Activated CD4-positive, alpha-beta T cell treated with anti-CD3 and anti-CD28 coated beads, Interleukin-2, amount 50 U/mL, for 1 hour (primary cell): Measurements from ENCODE around the gene KY.

ENCODE experiments used
- DNase-seq: peaks from one replicate; pipeline ENCODE4 v3.0.0-alpha.2; 2020

KY gene

DNA sequence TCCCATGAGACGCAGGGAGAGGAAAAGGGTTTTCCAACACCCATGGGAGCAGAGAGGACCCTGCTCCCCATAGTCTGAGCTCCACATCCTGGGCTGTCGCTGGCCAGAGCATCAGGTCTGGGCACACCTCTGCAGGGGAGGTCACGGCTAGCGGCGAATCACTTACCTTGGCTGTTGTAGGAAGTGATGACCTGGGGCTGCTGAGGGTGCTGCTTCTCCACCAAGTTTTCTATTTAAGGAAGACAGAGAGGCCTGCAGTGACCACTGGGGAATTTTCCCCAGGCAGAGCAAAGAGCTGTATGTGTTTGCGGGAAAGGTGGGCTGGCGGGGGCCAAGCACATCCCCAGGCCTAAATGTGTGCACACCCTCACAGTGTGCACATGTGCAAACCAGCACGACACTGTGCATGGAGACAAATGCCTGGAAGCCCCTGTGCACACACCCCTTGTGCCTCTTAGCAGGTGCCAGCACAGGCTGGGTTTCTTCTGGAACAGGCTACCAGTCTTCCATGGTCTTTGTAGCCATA lies 7.6 kb downstream of the KY start:
- no peak for DNase-seq

DNA sequence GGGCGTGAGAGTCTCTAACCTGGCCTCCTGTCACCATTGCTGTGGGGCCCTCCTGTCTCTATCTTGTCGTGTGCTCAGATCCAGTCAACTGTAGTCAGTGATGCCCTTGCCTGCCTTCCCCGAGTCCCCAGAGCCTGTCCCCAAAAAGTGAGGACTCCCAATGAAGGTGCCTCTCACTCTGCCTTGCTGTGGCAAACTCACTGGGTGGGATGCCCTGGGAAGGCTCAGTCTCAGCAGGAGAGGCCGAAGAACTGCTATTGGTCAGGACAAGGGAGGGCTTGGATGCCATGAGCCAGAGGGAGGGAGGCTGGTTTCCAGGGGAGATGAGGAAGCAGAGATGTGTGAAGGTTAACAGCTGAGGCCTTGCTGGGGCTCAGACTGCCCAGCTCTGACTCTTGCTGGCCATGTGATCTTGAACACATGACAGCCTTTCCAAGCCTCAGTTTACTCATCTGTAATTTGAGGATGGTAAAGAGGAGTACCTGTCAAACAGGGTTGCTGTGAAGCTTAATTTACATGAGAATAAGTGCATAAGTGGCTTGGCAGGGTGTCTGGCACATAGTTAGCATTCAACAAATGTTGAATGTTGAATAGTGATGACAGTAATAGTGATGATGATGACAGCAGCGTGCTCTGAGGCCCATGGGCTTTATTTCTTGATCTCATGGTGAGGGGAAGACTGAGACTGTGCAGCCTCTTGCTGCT lies 8.2 kb downstream of the KY start:
- no peak for DNase-seq

DNA sequence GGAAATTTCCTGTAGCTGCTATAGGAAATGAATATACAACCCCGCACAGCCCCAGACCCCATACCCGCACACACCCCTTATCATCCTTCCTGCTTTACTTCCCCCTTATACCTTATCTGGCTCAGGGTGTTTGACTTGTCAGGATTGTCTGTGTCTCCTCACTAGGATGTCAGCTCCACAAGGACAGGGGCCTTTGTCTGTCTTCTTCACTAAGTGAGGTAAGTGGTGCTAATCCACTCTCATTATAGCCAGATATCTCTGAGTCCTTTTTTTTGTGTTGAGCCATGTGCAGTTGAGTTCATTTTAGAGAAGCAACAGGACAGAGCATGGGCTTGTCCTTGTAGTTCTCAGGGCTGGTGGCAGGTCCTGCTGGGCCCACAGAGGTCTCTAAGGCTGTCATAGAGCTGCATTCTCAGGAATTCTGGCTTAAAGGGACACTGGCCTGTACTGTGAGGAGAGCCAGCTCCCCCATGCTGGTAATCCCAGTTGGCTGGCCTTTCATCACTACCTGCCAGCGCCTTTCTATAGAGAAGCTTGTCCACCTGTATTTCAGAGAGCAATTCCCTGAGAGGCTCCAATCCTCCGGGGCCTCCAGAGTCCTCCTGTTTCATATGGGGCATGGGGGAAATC lies 9.0 kb downstream of the KY start:
- no peak for DNase-seq

DNA sequence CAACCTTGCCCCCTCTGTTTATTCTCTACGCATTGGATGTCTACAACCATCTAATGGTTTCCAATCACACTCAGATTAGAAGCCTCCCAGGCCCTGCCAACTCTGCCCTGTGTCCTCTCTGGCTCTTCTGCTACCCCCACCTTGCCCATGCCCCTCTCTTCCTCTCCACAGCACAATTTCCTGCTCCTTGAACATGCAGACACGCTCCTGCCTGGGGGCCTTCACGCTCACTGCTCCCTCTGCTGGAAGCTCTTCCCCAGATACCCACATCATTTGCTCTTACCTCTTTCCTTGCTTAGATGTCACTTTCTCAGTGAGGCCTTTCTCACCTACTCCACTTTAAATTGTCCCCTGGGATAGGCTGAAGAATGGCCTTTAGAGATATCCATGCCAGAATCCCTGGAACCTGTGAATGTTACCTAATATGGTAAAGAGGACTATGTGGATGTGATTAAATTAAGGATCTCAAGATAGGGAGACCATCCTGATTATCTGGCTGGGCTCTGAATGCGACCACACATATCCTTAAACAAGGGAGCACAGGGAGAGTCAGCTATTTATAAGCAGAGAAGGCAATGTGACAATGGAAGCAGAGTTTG lies 9.9 kb downstream of the KY start:
- DNase-seq: no peak

DNA sequence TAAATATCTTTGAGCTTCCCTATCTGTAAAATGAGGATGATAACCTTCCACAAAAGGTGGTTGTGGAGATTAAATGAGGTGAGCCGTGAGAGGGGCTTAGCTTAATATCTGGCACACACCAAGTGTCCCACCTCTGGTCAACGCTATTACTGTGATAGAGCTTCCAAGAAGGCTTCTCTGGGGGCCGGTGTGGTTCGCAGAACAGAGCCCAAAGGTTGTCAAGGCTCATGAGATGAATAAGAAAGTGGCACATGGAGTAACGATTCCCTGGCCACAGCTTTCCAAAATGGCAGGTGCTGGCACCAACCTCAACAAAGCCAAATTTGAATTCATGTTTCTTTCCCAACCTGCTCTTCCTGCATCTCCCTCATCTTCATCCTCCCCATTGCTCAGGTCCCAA lies 10.4 kb downstream of the KY start:
- DNase-seq: no peak

DNA sequence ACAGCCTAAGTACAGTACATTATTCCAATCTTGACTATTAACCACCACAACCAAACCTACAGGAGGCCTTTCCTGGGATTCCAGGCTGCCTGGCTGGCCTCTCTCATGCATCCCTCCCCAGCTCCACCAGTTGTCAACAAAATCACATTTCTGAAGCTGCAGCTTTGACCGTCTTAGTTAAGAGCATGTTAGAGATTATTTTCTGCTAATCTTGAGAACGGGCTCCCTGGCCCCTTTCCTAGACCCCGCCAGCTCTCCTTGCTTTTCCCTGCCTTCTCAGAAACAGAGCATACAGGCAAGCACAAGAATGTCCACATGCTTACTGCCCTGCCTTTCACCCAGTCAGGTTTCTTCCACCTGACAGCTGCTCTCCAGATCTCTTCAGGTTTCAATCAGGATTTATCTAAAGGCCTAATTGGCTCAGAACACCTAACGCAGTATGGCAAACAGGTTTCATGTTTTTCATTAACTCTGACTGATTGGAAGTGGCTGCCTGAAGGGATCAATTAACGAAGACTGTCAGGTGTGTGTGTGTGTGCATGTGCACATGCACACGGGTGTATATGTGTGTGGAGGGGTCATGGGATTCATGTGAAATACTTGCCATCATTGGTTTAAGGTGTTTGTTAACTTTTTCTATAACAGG lies 12.3 kb downstream of the KY start:
- DNase-seq: no peak

DNA sequence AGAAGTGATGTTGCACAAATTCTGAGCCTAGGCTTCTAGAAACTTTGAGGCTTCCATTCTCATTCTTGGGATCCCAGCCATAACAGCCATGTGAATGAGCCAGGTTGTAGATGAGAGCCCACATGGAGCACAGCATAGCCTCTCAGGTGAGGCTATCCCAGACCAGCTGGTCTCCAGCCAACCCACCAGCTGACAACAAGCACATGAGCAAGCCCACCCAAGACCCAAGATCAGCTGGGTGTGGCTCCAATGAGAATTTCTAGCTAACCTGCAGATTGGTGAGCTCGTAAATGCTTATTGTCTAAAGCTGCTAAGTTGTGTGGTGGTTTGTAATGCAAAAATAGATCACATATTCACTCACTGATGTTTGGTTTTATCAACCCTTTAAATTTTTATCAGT lies 14.4 kb downstream of the KY start:
- no peak for DNase-seq

DNA sequence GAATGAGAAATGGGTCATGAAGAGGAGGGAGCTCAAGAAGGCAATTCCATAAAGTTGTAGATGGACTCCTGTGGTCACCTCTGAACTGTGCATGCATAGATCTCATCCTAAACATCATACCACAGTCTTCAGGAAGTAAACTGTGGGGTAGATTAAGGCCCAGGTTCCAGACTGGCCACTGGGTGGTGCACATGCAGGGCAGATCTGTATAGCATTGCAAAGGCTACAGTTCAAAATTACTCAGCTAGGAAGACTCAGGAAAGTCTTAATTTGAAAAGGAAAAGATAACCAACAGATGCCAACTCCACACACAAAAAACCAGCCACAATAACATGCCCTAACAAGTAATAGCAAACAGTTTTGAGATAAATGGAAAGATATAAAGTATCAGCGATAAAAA lies 20.3 kb downstream of the KY start:
- DNase-seq: no peak

DNA sequence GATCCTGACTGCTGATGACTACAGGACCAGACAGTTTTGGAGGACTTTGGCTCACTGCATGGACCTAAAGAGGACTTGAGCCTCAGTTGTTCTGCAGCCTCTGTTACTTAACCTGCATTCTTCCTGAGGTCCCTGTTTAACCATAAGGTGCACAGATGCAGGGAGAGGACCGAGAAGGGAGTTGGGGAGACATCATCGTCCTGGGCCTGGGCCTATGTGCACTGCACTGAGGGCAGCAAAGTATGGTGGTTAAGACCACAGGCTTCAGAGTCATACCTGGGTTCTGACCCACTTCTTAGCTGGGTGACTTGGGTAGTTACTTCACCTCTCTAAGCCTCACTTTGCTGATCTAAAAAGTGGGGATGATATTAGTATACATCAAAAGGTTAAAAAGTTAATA lies 21.9 kb downstream of the KY start:
- no peak for DNase-seq

DNA sequence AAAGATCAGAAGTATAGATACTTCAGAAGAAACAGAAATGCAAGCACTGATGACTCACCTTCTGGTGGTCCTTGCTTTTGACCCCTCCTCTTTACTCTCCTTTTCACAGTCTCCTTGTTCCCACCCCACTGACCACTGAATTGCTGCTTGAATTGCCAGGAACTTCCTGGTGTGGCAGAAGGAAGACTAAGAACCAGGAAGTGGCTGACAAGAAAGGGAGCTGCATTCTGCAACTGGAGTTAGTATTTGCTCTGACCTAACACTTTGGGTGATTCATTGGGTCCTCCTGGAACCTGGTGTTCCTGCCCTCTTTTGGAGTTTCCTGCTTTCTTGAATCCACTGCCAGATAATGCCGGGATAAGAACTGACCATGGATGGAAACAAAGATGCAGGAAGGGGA lies 23.0 kb downstream of the KY start:
- DNase-seq: no peak

DNA sequence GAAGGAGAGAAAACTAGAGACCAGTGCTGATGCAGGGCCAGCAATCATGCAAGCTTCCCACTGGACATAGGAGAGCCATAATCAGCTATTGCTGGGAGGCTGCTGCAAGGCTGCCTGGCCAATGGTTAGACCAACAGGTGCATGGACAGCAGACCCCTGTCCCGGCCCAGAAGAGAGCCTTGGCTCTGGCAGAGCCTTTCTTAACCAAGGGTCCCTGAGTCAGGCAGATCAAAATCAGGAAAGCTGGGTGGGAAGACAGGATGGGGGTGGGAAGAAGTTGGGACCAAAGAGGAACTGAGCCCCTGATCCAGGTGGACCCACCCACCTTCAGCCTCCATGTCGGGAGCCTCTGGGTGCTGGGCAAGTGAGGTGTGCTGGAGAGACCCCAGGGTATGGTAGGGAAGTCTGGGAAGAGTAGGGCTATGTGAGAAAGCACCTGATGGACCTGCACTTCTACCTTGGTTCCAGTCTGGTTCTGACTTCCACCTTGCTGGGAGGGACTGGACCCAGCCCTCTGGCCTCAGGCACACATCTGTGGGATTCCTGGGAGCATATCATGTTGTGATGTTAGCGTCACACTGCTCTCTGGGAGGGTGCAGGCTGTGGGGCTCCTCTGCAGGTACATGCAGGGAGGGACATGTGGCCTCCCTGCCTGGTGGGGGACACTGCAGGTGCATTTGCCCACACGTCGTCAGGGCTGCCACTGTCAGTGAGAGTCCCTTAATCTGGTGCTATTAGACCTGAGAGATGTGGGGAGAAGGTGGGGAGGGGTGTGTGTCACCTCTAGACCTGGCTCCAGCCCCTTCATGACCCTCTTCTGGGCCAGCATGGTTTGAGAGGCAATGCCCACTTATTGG lies 24.7 kb downstream of the KY start:
- no peak for DNase-seq

DNA sequence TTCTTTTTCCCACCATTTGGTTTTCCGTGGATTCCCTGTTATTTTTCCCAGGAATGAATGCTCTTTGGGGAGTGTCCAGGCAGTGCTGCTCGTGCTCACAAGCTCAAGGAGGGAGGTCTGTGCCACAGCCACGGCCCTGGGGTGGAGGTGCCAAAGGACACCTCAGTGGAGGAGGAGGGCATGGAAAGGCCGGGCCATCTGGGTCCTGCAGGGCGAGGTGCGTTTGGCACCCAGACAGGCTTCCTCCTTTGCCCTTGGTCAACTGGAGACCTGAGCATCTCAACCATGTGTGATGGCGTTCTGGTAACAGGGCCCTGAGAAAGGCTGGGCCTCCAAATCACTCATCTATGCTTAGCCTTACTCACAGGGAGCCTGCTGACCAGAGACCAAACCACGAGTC lies 25.4 kb downstream of the KY start:
- DNase-seq: no peak

DNA sequence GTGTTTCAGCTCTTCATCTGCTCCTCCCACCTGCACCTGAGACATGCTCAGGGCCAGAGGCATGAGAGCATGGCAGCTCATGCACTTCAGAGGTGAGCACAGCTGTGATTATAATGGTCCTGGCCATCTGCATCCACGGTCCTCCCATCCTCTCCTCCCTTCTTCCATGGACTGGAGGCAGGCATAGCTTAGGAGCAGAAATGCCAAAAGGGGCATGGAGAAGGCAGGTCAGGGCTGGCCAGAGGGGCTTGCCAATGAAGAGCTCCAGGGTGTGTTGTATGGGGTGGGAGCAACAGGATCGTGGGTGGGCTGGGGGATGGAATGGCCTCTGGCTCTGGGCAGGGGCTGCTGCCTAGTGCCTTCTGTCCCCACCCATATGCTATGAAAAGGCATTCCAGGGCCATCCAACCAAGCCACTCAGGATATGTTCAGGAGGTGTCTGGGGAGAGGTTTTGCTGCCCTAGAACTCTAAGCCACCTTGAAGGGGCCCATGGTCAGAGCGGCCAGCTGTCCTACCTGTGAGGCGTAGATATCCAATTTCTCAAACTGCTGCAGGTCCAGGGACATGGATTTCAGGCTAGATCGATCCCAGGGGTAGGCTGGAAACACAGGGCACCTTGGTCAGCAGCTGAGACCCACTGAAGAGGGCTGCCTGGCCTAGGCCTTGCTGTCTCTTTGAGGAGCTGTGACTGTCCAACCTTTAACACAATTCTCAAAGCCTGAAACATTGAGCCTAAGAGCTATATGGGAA lies 26.1 kb downstream of the KY start:
- no peak for DNase-seq

DNA sequence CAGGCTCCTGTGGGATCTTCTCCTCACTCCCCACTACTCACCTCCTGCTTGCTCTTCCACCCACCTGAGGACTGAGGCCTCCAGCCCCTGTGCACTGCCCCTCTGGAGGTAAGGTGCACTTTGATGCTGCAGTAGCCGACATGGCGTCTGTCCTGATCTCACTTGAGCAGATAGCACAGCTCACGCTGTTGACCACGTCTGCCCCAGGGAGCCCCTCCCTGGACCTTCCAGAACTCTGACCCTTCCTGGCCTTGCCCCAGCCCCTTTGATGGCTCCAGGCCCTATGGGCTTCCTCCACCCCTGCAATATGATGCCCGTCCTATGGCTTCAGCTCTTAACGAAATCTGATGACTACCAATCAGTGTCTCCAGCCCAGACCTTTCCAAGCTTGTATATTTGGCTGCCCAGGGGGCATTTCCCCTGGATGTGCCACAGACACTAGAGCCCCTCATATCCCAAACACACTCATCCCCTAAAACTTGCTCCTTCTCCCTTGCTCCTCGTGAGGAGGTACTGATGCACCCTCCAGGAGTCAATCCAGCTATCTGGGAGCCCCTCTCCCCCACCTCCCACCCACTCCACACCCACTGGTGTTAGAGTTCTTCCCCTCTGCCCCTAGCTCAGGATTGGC lies 27.1 kb downstream of the KY start:
- DNase-seq: no peak

DNA sequence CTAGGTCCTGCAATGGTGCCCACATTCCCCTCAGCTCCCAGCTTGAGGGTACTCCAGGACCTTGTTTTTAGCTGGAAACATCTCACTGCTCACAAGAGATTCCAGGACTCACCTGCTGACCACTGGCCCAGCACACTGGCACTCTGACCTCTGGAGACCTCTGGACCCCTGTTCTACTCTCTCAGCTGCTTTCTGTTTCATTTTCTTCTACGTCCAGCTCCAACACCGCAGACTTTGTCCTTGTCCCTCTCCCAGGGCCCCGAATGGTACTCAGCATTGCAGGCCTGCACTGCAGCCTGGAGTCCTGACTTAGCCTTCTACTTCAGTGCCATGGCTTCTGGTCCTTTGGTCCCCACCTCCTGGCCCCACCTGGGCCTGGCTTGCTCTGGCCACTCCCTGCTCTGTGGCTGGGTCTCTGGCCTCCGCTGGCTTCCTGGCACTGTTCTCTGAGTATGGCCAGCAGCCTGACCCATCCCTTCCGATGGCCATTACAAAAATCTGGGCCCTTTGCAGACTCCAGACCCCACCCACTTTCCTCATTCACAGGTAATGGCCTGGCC lies 27.9 kb downstream of the KY start:
- no peak for DNase-seq

DNA sequence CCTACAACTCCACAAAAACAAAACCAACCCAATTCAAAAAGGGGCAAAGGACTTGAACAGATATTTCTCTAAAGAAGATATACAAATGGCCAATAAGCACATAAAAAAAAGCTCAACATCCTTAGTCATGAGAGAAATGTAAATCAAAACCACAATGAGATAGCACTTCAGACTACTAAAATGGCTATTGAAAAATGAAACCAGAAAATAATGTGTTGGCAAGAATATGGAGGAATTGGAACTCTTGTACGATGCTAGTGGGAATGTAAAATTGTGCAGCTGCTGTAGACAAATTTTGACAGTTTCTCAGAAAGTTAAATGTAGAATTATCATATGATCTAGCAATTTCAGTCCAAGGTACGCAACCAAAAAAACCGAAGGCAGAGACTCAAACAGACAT lies 29.0 kb downstream of the KY start:
- DNase-seq: no peak

DNA sequence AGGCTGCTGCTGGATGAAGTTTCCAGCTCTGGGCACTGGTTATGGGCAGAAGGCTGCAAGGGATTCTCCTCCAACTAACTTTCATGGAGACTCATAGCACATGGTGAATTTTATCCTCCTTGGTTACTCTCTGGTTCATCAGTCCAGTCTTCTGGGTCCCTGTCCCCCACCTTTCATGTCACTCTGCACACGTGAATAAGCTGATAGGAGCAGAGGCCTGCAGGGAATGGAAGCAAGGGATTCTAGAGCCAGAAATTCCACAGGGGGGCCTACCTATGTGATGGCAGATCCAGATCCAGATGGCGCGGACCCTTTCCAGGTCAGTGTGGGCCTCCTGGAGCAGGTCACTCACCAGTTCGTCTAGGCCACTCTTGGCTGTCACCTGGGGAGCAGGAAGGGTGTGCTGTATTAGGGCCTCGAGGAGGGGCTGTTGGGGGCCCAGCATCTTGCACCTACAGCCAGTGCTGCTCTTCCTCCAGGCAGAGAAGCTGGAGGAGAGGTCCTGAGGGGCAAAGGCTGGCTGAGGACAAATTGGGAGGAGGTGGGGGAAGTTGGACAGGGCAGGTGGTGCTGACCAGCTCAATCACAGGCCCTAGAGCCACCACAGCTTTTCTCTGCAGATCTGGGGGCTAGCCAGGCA lies 30.2 kb downstream of the KY start:
- DNase-seq: no peak

DNA sequence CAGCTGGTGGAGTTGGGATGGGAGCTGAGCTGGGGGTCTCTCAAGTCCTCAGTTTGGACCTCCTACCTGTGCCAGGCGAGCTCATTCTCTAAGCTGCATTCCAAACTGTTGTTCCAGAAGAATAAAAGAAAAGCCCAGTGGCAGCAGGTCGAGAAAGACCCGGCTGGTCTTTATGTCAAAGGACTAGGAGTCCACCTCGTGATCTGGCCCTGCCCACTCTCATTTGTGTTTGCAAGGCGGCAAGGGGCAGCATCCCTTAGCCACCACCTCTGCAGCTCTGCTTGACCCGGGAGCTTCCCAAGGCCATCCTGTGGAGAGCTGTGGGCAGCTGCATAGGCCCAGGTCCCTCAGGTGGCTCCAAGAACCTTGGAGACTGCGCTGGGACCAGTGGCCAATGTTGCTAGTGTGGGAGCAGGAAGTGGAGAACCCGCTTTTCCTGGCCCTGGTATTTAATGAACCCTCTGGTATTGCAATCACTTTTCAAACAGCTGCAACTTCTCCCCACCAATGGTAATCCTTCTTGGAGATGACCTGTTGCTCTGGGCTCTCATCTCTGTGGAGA lies 30.9 kb downstream of the KY start:
- DNase-seq: no peak

DNA sequence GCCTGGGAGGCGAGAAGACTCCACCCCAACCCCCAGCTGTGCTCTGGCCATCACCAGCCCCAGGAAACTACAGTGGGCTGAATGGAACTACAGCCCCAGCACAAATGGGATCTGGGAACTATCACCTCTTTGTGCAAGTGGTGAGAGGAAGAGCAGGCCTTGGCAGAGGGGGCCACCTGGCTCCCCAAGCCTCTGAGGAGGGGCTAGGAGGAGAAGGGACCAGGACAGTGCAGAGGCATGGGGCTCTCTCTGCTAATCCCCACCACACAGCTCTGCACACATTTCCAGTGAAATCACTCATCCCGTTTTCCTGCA lies 31.6 kb downstream of the KY start:
- no peak for DNase-seq

DNA sequence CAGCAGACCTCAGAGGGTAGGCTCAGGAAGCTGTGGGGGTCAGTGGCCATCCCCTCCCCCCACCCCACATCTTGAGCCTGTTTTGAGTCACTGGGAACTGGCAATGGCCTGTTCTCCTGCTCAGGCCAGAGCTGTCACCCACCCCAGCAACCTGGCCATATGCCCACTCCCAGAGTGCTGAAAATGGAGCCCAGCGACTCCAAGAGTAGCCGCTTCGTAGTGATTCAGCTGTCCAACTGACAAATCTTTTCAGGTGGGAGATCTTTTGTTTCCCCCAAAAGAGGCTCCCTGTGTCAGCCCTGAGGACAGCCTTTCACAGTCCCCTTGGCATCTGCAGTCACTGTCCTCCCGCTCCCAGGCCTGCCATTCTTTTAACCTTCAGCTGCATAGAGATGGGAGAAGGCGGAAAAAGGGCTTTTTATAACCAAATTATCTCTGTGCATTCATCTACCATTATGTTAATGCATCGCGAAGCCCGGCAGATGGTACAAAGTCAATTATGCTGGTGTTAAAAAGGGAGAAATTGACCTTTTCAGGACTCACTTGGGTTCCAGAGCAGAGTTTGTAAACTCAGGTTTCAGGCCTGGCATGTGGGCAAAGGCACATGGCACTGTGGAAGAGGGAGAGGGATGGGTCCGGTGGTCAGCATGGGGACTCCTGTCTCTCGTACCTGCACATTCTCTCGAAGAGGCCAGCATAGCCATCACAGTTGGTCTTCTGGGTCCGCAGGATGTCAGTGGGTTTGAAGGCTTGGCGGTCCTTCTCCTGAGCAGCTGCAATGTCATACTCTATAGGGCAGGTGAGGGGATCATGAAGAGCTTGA lies 32.1 kb downstream of the KY start:
- DNase-seq: no peak
